Measurements from ENCODE around the gene ESPL1.
"Not testable (repeated sequence)": the region's sequence is repeated elsewhere in the genome, so short reads cannot be mapped to it uniquely, and the experiment has no call there.

ESPL1 gene

GRCh38 chr12:53306826-53307225 lies 38.7 kb downstream of the ESPL1 start:
- DNase-seq: no peak

- DNase-seq: no peak
These were observed 40.2 kb downstream of the ESPL1 start for GRCh38 chr12:53308276-53308675.

- DNase-seq: peak; percentile 34
These were observed 45.9 kb downstream of the ESPL1 start for GRCh38 chr12:53313996-53314395.

DNA sequence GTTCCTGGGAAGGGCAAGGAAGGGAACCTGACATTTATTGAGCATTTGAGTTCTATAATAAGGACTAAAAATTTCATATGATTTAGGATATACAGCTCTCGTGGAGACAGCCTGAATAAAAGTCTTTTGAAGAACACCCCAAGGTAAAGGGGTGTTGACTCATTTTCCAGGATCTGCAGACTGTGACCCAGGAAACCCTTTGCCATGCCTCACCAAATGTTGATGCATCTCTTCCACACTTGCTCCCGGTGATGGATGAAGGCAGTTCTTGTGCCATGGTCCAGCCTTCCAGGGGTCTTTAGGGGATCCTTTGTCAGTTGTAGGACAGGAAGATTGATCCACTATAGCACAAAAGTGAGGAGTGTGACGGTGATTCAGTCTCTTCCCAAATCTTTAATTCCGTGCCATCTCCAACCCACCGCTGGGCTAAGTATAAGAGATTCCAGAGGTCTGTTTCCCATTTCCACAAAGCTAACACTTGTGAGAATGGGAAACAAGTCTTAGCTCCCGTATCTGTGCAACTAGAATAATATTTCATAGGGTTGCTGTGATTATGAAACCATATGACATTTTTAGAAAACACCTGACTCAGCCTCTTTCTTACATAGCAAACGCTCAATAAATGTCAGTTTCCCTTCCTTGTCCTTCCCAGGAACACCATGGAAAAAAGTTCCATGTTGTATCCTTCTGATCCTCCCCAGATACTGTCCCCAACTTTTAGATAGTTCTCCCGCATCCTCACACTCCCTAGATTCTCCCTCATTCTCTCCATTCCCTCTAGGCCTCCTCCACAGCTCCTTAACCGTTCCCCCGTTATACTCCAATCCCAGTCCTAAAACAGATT lies 52.5 kb downstream of the ESPL1 start:
- no peak for DNase-seq

GRCh38 chr12:53324113-53324778 lies 56.1 kb downstream of the ESPL1 start:
- DNase-seq: peak; percentile 59

DNA sequence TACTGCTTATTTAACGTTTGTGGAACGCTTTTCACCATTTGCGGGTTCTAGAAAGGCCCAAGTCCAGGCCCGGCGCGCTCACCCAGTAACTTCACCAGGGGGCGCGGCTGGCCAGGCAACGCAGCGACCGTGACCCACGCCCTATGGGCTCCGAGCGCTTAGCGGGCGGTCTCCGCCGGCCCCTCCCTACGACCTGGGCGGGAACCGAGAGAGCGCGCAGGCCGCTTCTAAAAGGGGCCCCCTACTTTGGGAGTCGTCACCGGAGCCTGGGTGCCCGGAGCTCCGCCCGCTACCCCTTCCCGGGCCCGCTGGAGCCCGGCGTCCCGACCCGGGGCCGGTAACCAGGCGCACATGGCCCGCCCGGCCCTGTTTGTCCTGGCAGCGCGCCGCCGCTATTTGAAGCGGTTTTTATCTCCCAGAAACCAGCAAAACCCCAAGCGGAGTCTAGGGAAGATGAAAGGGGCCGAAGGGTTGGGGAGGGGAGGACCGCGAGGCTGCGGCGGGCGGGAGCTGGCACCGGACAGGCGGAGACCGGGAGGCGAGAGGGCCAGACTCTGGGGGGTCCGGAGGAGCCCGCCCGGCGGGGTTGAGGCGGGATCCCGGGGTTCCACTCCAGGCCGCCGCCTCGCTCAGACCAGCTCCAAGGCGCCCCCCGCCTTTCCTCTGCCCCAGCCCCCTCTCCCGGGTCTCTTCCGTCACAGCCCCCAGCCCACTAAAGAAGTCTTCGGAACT lies 56.8 kb downstream of the ESPL1 start:
- peak; percentile 83 for DNase-seq

GRCh38 chr12:53325511-53326061 lies 57.5 kb downstream of the ESPL1 start:
- peak; percentile 12 for DNase-seq

DNA sequence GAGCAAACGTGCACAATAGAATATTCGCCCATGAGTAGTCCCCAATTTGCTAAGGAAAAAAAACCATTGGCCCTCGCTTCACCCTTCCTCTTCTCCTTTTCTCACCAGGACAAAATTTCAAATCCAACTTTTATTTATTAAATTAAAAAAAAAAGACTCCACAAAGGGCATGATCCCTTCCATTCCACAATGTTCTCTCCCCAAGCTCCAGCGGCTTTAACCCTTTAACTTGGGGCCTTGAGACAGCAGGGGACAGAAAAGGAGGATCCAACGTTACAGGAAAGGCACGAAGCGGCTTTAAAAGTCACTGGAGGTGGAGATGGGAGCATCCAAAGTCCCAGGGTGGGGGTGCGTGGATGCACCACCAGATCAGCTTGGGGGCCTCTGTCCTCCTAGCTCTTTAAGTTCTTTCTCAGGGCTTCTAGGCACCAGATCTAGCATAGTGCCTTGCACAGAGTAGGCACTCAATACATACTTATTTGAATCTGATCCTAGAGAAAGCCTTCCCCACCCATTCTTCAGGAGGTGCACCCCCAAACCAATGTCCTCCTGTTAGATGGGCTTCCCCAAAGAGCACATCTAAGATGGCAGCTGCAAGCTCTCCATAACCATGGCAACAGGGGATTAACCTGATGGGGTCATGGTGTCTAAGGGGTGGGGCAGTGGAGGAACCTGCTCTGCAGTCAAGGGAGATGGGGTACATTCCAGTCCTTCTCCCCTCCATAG lies 58.5 kb downstream of the ESPL1 start:
- no peak for DNase-seq

DNA sequence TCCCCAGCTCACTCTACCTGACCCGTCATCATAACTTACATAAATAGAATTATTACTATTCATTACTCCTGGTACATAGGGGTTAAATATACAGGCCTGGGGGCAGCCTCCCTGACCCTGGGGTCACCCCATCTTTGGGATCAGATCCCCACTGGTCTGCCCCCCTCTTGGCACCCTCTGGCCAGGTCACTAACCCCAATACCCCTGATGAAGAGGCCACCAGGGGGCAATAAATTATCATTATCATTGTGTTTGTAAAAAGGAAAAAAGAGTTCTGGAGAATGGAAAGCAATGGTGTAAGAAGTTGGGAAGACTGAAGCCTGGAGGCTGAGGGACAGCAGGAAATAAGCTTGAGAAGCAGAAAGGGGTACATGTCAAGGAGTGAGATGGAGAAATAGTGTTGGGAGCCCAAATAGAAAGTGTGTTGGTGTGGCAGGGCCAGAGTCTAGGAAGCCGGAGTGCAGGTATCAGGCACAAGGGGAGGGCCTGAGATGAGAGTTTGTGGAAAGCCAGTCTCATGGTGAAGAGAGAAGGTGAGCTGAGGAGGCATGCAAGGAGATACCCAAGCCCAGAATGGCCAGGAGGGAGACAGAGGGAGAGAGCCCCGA lies 59.4 kb downstream of the ESPL1 start:
- peak; percentile 45 for DNase-seq

- DNase-seq: no peak
These were observed 59.9 kb downstream of the ESPL1 start for GRCh38 chr12:53328043-53328435.

GRCh38 chr12:53330671-53331070 lies 62.6 kb downstream of the ESPL1 start:
- DNase-seq: no peak

DNA sequence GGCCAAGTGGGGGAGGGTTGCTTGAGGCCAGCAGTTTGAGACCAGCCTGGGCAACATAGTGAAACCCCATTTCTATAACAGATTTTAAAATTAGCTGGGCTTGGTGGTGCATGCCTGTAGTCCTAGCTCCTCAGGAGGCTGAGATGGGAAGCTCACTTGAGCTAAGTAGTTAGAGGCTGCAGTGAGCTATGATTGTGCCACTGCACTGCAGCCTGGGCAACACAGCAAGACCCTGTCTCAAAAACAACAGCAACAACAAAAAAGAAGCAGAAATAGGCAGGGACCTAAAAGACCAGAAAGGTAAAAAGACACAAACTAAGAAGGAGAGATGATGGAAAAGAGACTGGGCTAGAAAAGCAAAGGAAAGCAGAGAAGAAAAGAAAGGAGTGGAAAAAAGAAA lies 64.2 kb downstream of the ESPL1 start:
- DNase-seq: not testable (repeated sequence)

DNA sequence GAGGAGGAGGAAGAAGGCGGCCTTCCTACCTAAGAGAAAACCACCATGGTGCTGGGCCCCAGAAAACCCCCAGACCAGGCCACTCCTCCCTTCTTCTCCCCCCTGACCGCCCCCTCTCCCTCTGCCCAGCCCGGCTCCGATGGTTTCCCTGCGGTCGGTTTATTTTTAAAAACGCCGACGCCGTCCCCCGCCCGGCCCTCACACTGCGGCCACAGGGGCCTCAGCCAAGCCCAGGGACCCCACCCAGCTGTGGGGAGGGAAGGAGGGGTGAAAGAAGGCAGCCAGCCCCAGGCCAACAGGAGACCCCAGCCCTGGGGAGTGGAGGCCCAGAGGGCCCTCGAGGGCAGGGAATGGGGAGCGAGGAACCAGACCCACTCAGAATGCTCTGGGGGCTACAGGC lies 64.6 kb downstream of the ESPL1 start:
- DNase-seq: no peak

DNA sequence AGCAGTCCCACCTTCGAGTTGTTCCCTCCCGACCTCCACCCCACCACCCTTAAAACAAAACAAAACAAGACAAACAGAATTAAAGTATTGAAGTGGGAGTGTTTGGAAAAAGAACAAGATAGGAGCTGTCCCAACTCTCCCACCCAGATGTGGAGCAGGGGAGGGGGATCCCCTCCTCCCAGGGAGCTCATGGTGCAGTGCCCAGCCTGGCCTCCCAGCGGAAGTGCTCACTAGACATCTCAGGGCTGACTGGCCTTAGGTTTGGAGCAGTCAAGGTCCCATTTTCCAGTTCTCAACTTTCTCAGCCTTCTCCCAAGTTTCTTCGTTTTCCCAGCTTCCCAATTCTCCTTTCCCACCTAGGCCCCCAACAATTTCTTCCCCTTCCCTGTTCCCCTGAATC lies 65.2 kb downstream of the ESPL1 start:
- DNase-seq: no peak

DNA sequence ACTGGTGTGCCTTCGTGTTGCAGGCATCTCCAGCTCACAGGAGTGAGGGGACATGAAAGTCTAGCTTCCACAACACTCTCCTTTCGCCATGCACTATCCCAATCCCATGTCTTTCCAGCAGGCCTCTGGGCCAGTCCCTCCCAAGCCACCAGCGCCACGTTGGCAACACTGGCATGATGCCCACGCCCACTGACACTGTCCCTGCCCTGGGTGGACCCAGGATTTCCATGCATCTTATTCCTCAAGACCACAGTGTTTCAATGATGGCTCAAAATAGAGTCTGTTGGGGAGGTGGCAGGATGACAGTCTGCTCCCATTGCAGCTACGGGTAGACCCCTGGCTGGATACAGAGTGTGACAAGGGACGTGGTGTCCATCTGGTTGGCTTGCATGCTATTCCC lies 65.7 kb downstream of the ESPL1 start:
- no peak for DNase-seq

DNA sequence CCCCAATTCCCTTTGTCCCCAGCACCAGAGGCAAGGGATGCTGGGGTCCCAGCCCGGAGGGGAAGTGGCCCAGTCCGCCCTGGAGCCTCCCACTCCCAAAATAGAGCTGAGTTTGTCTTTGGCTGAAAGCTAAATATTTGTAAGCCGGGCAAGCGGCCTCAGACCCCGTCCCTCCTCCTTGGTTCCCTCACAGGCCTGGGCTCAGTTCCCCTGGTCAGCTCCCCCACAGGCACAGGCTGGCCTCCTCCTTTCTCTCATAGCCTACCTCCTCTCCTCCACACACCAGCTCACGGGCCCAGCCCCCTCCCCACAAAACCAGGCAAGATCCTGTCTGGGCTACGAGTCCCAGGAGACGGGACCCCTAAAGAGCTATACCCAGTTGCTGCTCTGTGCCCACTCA lies 66.7 kb downstream of the ESPL1 start:
- no peak for DNase-seq

- peak; percentile 13 for DNase-seq
These were observed 68.1 kb downstream of the ESPL1 start, which contains the start of gene SP7 for GRCh38 chr12:53336181-53336681. TSS of gene SP7 (minus strand) at chr12:53336354. CDS start at chr12:53335646, 708 bp downstream.

GRCh38 chr12:53338017-53338416 lies 69.9 kb downstream of the ESPL1 start:
- no peak for DNase-seq

- no peak for DNase-seq
These were observed 70.8 kb downstream of the ESPL1 start for GRCh38 chr12:53338916-53339315.

GRCh38 chr12:53340398-53340797 lies 72.3 kb downstream of the ESPL1 start:
- DNase-seq: no peak

All from inflammatory macrophage treated with lipopolysaccharide for 4 hours (primary cell).